HepG2 (cell line): ENCODE data around the gene GATAD2B. TPM values are rescaled to one million over a fixed set of nuclear protein-coding genes. Genes with fewer than 3 reads are reported as not detected.

Experiments used
- CHCHD3 ChIP-seq: sonication (generic); formaldehyde crosslinking; IDR thresholded peaks from 2 replicates; pipeline ENCODE4 v1.8.0; 2022; ENCODE audit warnings: mild to moderate bottlenecking, missing genetic modification reagents, moderate library complexity
- KLF13 ChIP-seq: sonication (generic); formaldehyde crosslinking; IDR thresholded peaks from 2 replicates; pipeline ENCODE4 v1.4.0; 2020; ENCODE audit warnings: mild to moderate bottlenecking, missing genetic modification reagents
- MZF1 ChIP-seq: sonication (generic); formaldehyde crosslinking; IDR thresholded peaks from 2 replicates; pipeline ENCODE4 v1.8.1; 2023; ENCODE audit warnings: mild to moderate bottlenecking, missing genetic modification reagents, borderline replicate concordance
- PTBP1 ChIP-seq: fragments of 200-400 bp; formaldehyde crosslinking; IDR thresholded peaks from 2 replicates; pipeline ENCODE4 v1.6.1; 2018; ENCODE audit warnings: low read length, low read depth; ENCODE audit not compliant: poor library complexity, severe bottlenecking
- RAD21 ChIP-seq: fragments of 450-650 bp; formaldehyde crosslinking; IDR thresholded peaks from 2 replicates; pipeline ENCODE4 v1.5.0; 2020; ENCODE audit warnings: mild to moderate bottlenecking
- RBFOX2 ChIP-seq: fragments of 200-400 bp; formaldehyde crosslinking; IDR thresholded peaks from 2 replicates; pipeline ENCODE4 v1.6.1; 2017; ENCODE audit warnings: low read depth, mild to moderate bottlenecking, low read length
- U2AF1 ChIP-seq: fragments of 200-400 bp; formaldehyde crosslinking; optimal IDR thresholded peaks from 2 replicates; pipeline ENCODE3; 2017; ENCODE audit warnings: mild to moderate bottlenecking, low read depth, low read length
- ZBTB7A ChIP-seq: sonication (generic); formaldehyde crosslinking; IDR thresholded peaks from 2 replicates; pipeline ENCODE4 v1.8.0; 2022; ENCODE audit warnings: mild to moderate bottlenecking, missing genetic modification reagents
- ZBTB8A ChIP-seq: sonication (generic); formaldehyde crosslinking; IDR thresholded peaks from 2 replicates; pipeline ENCODE4 v1.4.0; 2020; ENCODE audit warnings: mild to moderate bottlenecking, low read depth, missing genetic modification reagents, borderline replicate concordance
- ZKSCAN5 ChIP-seq: sonication (generic); formaldehyde crosslinking; IDR thresholded peaks from 2 replicates; pipeline ENCODE4 v1.5.1; 2020; ENCODE audit warnings: mild to moderate bottlenecking, missing genetic modification reagents
- ZMYM4 ChIP-seq: sonication (generic); formaldehyde crosslinking; IDR thresholded peaks from 2 replicates; pipeline ENCODE4 v1.8.1; 2023; ENCODE audit warnings: mild to moderate bottlenecking, missing genetic modification reagents
- ZNF124 ChIP-seq: sonication (generic); formaldehyde crosslinking; IDR thresholded peaks from 2 replicates; pipeline ENCODE4 v1.4.0; 2020; ENCODE audit warnings: missing genetic modification reagents
- ZNF224 ChIP-seq: sonication (generic); formaldehyde crosslinking; IDR thresholded peaks from 2 replicates; pipeline ENCODE4 v1.5.0; 2020; ENCODE audit warnings: mild to moderate bottlenecking, missing genetic modification reagents
- ZNF264 ChIP-seq: sonication (generic); formaldehyde crosslinking; IDR thresholded peaks from 2 replicates; pipeline ENCODE4 v1.4.0; 2020; ENCODE audit warnings: missing genetic modification reagents
- ZNF432 ChIP-seq: sonication (generic); formaldehyde crosslinking; IDR thresholded peaks from 2 replicates; pipeline ENCODE4 v1.5.0; 2020; ENCODE audit warnings: missing genetic modification reagents, mild to moderate bottlenecking, borderline replicate concordance
- ZNF549 ChIP-seq: sonication (generic); formaldehyde crosslinking; IDR thresholded peaks from 2 replicates; pipeline ENCODE4 v1.5.0; 2020; ENCODE audit warnings: missing genetic modification reagents
- ZNF556 ChIP-seq: sonication (generic); formaldehyde crosslinking; IDR thresholded peaks from 2 replicates; pipeline ENCODE4 v1.4.0; 2020; ENCODE audit warnings: mild to moderate bottlenecking, missing genetic modification reagents, borderline replicate concordance
- ZNF713 ChIP-seq: sonication (generic); formaldehyde crosslinking; IDR thresholded peaks from 2 replicates; pipeline ENCODE4 v1.4.0; 2020; ENCODE audit warnings: mild to moderate bottlenecking, missing genetic modification reagents
- ZNF737 ChIP-seq: sonication (generic); formaldehyde crosslinking; IDR thresholded peaks from 2 replicates; pipeline ENCODE4 v1.5.0; 2020; ENCODE audit warnings: missing genetic modification reagents, mild to moderate bottlenecking, borderline replicate concordance
- ZNF850 ChIP-seq: sonication (generic); formaldehyde crosslinking; conservative IDR thresholded peaks from 2 replicates; pipeline ENCODE4 v1.9.0; 2021; ENCODE audit warnings: mild to moderate bottlenecking, missing genetic modification reagents
- ZZZ3 ChIP-seq: sonication (generic); formaldehyde crosslinking; IDR thresholded peaks from 2 replicates; pipeline ENCODE4 v1.4.0; 2020; ENCODE audit warnings: missing genetic modification reagents, mild to moderate bottlenecking, borderline replicate concordance
- polyA plus RNA-seq, 8 experiments: library from polyadenylated mRNA; depleted of rRNA in 3 of 8; stranded (reverse) in 7 of 8; unstranded in 1 of 8; fragments of >200 nt; fragmentation: Illumina TruSeq in 4 of 8; extraction: Trizol in 4 of 8; gene quantifications; 2 replicates each; pipeline versions ENCODE4 v1.2.1 to v1.2.3, GENCODE V29; 2011 to 2016; ENCODE audit warnings: low read depth in 4 of 8, missing spikeins in 1 of 8, mixed read lengths in 1 of 8; ENCODE audit not compliant: insufficient read depth in 1 of 8
- total RNA-seq, 5 experiments: library from RNA; depleted of rRNA; stranded (reverse); fragments of >200 nt; fragmentation: Illumina TruSeq; extraction: Trizol; gene quantifications; 2 replicates each; pipeline ENCODE4 v1.2.3, GENCODE V29; 2016; ENCODE audit warnings: low read depth in 1 of 5
- TF ChIP-seq, protein P1 (sequence below): sonication (generic); formaldehyde crosslinking; conservative IDR thresholded peaks from 2 replicates; pipeline ENCODE4 v1.8.1; 2023; ENCODE audit warnings: missing genetic modification reagents
- TF ChIP-seq, protein P2 (sequence below): sonication (generic); formaldehyde crosslinking; IDR thresholded peaks from 2 replicates; pipeline ENCODE4 v1.4.0; 2020; ENCODE audit warnings: mild to moderate bottlenecking, missing genetic modification reagents
- TF ChIP-seq, protein P3 (sequence below): IDR thresholded peaks from 2 replicates; pipeline ENCODE4 v1.6.1; 2016; ENCODE audit warnings: missing compliant biosample characterization, missing genetic modification reagents, borderline replicate concordance
- TF ChIP-seq, protein P4 (sequence below): sonication (generic); formaldehyde crosslinking; IDR thresholded peaks from 2 replicates; pipeline ENCODE4 v1.5.0; 2020; ENCODE audit warnings: missing genetic modification reagents, mild to moderate bottlenecking, borderline replicate concordance
- TF ChIP-seq, protein P5 (sequence below): sonication (generic); formaldehyde crosslinking; IDR thresholded peaks from 2 replicates; pipeline ENCODE4 v1.4.0; 2020; ENCODE audit warnings: mild to moderate bottlenecking, missing genetic modification reagents

The GATAD2B gene
- total and polyA plus RNA-seq, 2 of the 13 experiments (the other 11 are each of a cell fraction or from before 2014, with no cell fraction given), result 3.2 to 5.2 TPM

DNA sequence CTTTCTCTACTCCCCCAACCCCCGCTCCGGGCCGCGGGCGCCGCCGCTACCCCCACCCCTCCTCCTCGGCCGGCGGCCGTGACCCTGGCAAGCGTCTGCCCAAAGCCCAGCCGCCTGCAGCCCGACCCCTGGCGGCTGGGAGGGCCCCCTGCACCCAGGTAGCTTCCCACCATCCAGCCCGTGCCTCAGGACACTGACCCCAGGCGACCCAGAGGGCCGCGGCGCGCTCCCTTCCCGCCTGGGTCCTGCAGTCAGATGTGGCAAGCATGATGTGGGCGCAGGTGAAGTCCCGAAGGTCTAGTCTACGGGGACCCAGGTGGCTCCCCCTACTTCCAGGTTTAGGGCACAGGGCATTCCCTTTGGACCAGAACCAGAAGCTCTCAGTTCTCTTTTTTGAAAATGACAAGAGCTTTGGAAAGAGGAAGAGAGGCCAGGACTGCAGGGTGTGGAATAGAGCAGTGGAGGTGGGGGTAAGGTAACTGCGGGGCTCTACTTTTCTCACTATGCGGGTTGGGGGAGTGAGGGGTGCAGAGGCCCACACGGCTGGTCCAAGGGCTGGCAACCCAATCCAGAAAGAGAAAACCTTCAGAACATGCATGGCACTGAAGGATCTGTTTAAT lies 24.0 kb upstream of the GATAD2B start, which contains the start of gene DENND4B (continued):
- TF ChIP-seq KLF13 (CRISPR knock-in tag) (no peak), ZBTB7A (CRISPR knock-in tag) (0 out of 2 replicates have a peak, but pooled peaks have one; percentile 19), ZNF713 (no peak), ZNF432 (CRISPR knock-in tag) (no peak), ZNF737 (no peak), ZBTB8A (CRISPR knock-in tag) (no peak), MZF1 (no peak), RBFOX2 (no peak; the same call in 1 of the 2 replicates), RAD21 (peak; percentile 85), ZZZ3 (peak; percentile 70; the same call in 1 of the 2 replicates), U2AF1 (no peak), CHCHD3 (CRISPR knock-in tag) (no peak), ZNF264 (CRISPR knock-in tag) (no peak), ZNF224 (CRISPR knock-in tag) (no peak), ZNF556 (peak; percentile 83), ZNF549 (CRISPR knock-in tag) (no peak), ZNF124 (CRISPR knock-in tag) (peak; percentile 63; the same call in 1 of the 2 replicates), ZNF850 (CRISPR knock-in tag) (no peak), PTBP1 (peak; percentile 58), ZKSCAN5 (CRISPR knock-in tag) (no peak), ZMYM4 (CRISPR knock-in tag) (peak; percentile 72)
- TF ChIP-seq, protein P1, sequence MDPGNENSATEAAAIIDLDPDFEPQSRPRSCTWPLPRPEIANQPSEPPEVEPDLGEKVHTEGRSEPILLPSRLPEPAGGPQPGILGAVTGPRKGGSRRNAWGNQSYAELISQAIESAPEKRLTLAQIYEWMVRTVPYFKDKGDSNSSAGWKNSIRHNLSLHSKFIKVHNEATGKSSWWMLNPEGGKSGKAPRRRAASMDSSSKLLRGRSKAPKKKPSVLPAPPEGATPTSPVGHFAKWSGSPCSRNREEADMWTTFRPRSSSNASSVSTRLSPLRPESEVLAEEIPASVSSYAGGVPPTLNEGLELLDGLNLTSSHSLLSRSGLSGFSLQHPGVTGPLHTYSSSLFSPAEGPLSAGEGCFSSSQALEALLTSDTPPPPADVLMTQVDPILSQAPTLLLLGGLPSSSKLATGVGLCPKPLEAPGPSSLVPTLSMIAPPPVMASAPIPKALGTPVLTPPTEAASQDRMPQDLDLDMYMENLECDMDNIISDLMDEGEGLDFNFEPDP (CRISPR knock-in tag), result no peak
- TF ChIP-seq, protein P2, sequence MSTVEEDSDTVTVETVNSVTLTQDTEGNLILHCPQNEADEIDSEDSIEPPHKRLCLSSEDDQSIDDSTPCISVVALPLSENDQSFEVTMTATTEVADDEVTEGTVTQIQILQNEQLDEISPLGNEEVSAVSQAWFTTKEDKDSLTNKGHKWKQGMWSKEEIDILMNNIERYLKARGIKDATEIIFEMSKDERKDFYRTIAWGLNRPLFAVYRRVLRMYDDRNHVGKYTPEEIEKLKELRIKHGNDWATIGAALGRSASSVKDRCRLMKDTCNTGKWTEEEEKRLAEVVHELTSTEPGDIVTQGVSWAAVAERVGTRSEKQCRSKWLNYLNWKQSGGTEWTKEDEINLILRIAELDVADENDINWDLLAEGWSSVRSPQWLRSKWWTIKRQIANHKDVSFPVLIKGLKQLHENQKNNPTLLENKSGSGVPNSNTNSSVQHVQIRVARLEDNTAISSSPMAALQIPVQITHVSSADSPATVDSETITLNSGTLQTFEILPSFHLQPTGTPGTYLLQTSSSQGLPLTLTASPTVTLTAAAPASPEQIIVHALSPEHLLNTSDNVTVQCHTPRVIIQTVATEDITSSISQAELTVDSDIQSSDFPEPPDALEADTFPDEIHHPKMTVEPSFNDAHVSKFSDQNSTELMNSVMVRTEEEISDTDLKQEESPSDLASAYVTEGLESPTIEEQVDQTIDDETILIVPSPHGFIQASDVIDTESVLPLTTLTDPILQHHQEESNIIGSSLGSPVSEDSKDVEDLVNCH (CRISPR knock-in tag), result no peak
- TF ChIP-seq, protein P3, sequence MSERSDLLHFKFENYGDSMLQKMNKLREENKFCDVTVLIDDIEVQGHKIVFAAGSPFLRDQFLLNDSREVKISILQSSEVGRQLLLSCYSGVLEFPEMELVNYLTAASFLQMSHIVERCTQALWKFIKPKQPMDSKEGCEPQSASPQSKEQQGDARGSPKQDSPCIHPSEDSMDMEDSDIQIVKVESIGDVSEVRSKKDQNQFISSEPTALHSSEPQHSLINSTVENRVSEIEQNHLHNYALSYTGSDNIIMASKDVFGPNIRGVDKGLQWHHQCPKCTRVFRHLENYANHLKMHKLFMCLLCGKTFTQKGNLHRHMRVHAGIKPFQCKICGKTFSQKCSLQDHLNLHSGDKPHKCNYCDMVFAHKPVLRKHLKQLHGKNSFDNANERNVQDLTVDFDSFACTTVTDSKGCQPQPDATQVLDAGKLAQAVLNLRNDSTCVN (CRISPR knock-in tag), result no peak
- TF ChIP-seq, protein P4, sequence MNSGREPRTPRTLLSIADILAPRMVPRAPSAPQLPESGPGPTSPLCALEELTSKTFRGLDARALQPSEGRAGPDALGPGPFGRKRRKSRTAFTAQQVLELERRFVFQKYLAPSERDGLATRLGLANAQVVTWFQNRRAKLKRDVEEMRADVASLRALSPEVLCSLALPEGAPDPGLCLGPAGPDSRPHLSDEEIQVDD (CRISPR knock-in tag), result no peak
- TF ChIP-seq, protein P5, sequence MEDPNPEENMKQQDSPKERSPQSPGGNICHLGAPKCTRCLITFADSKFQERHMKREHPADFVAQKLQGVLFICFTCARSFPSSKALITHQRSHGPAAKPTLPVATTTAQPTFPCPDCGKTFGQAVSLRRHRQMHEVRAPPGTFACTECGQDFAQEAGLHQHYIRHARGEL (CRISPR knock-in tag), result no peak
